ENCODE data around the gene PTPRO.

Gene PTPRO

DNA sequence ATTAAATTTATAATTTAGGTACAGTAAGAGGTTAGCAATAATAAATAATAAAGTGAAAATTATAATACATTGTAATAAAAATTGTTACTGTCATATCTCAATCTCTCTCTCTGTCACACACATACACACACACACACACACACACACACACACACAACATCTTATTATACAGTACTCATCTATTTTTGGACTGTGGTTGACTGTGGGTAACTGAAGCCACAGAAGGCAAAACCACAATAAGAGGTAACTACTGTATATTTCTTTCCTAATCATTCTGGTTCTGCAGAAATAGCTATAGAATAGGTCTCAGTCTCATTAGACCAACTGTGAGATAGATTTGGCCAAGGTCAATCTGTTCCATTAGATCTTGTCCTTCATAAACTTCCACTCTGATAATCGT, 33.1 kb upstream of the PTPRO start:
- no peak for TF ChIP-seq CTCF (IDR thresholded peaks at IDR 0.05; ENCODE audit: insufficient read depth, low read depth, low read length, missing control alignments)
- DNase-seq (ENCODE audit: low read depth): no peak
- H3K4me3 ChIP-seq (ENCODE audit: low read depth, low read length): no peak overlapping the region

GRCh38 chr12:15293731-15294130, 28.6 kb upstream of the PTPRO start:
- TF ChIP-seq CTCF (IDR thresholded peaks at IDR 0.05; ENCODE audit: insufficient read depth, low read depth, low read length, missing control alignments): no peak
- no peak for DNase-seq (ENCODE audit: low read depth)
- no peak overlapping the region for H3K4me3 ChIP-seq (ENCODE audit: low read depth, low read length)

DNA sequence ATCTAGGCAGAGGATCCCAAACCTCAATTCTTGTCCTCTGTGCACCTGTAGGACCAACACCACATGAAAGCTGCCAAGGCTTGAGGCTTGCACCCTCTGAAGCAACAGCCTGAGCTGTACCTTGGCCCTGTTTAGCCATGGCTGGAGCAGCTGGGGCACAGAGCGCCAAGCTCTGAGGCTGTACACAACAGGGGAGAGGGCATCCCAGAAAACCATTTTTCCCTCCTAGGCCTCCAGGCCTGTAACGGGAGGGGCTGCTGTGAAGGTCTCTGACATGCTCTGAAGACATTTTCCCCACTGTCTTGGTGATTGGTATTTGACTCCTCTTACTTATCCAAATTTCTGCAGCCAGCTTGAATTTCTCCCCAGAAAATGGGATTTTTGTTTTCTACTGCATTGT, 22.4 kb upstream of the PTPRO start:
- DNase-seq (ENCODE audit: low read depth): no peak
- H3K4me3 ChIP-seq (ENCODE audit: low read depth, low read length): no peak overlapping the region
- TF ChIP-seq CTCF (IDR thresholded peaks at IDR 0.05; ENCODE audit: insufficient read depth, low read depth, low read length, missing control alignments): no peak

DNA sequence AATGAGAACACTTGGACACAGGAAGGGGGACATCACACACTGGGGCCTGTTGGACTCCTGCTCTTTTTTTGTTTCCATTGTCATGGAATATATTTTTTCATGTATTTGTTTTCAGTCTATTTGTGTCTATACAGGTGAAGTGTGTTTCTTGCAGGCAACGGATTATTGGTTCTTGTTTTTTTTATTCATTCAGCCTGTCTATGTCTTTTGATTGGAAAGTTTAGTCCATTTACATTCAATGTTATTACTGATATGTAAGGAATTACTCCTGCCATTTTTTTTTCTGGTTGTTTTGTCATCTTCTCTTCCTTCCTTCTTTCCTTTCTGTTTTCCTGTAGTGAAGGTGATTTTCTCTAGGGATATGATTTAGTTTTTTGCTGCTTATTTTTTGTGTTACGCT, 18.0 kb upstream of the PTPRO start:
- no peak for TF ChIP-seq CTCF (IDR thresholded peaks at IDR 0.05; ENCODE audit: insufficient read depth, low read depth, low read length, missing control alignments)
- no peak overlapping the region for H3K4me3 ChIP-seq (ENCODE audit: low read depth, low read length)
- DNase-seq (ENCODE audit: low read depth): no peak

- no peak for DNase-seq (ENCODE audit: low read depth)
- TF ChIP-seq CTCF (IDR thresholded peaks at IDR 0.05; ENCODE audit: insufficient read depth, low read depth, low read length, missing control alignments): no peak
Measured at GRCh38 chr12:15306605-15307004, 15.7 kb upstream of the PTPRO start.

DNA sequence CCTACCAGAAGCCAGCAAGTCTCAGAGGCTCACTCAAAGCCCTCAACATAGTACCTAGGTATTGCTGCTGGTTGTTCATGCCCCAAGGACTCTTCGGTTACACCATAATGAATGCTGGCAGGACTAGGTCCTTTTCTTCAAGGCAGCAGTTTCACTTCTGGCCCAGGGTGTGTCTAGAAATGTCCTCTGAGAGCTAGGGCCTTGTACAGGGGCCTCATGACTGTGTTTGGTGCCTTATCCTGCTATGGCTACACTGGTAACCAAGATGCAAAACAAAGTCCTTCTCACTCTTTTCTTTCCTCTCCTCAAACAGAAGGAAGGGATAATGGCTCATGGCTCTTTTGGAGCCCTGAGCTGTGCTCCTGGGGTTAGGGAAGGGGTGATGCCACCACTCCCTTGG, 15.2 kb upstream of the PTPRO start:
- no peak for TF ChIP-seq CTCF (IDR thresholded peaks at IDR 0.05; ENCODE audit: insufficient read depth, low read depth, low read length, missing control alignments)
- no peak for DNase-seq (ENCODE audit: low read depth)
- H3K4me3 ChIP-seq (ENCODE audit: low read depth, low read length): no peak overlapping the region

More at GRCh38 chr12:15306605-15307004, 15.7 kb upstream of the PTPRO start:
- no peak overlapping the region for H3K4me3 ChIP-seq (ENCODE audit: low read depth, low read length)

DNA sequence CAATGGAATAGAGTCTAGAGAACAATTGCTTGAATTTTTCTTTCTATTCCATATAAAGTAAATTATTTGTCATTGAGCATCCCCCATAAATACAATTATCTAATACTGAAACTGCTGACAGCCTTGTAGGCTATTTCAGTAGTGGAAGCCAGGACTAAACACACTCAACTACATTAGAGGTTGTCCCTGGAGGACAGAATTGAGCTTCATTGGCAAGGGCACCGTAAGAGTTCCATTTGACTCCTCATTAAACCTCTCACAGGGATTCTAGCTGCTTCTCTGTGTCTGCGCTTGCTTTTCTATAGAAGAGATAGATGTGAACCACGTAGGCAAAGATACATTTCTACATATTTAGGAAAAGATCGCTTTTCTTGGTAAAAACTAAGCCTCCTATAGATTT, 3.5 kb upstream of the PTPRO start:
- no peak overlapping the region for H3K4me3 ChIP-seq (ENCODE audit: low read depth, low read length)
- no peak for DNase-seq (ENCODE audit: low read depth)
- TF ChIP-seq CTCF (IDR thresholded peaks at IDR 0.05; ENCODE audit: insufficient read depth, low read depth, low read length, missing control alignments): no peak
